K562 (cell line): ENCODE data around the gene CEP126. TPM values are rescaled to one million over a fixed set of nuclear protein-coding genes. Genes with fewer than 3 reads are reported as not detected.

Source experiments
- ATAC-seq: fragments of 200-7000 bp; cut with Tn5 transposase; 3 replicates; pipeline ENCODE4 v1.9.1; 2020; ENCODE audit warnings: moderate library complexity
- BruUV-seq: library from RNA; stranded (reverse); fragments of 400-500 nt; replicated peaks from 2 replicates; lab custom pipeline; 2021; lab: Mats Ljungman, UMichigan
- CTCF ChIA-PET: fragments of 300-600 bp; formaldehyde crosslinking; extraction: SDS; loops from one replicate; lab custom pipeline; 2021; ENCODE audit warnings: low intra/inter-chr PET ratio; lab: Yijun Ruan, JAX
- POLR2A ChIA-PET: fragments of 300-600, 350-650 bp; sonication (Branson Sonifier 250); formaldehyde crosslinking; extraction: SDS; loops from one replicate; lab custom pipeline; 2021; ENCODE audit warnings: antibody characterized with exemption, inconsistent platforms; lab: Yijun Ruan, JAX
- DNase-seq, 4 experiments: peaks; one replicate each; pipeline versions ENCODE4 v3.0.0 to v3.0.0-alpha.2; 2011 to 2018; ENCODE audit warnings: low spot score in 3 of 4, mixed read lengths in 3 of 4; ENCODE audit errors: extremely low read depth in 1 of 4
- FAIRE-seq: peaks from 2 replicates; lab custom pipeline; 2011; peaks lifted over from hg19 to GRCh38; lab: Jason Lieb, UNC
- H2AFZ ChIP-seq: 2 replicates; pipeline ENCODE4 v1.6.0; 2011; ENCODE audit warnings: low read depth, low read length, control low read depth, inconsistent platforms
- H3K27ac ChIP-seq: fragments of 200-600 bp; 3 replicates; pipeline ENCODE4 v1.8.0; 2011; ENCODE audit warnings: low read depth, mild to moderate bottlenecking, control low read depth, inconsistent platforms, low read length, moderate library complexity, mixed read lengths; ENCODE audit errors: extremely low read depth
- H3K27me3 ChIP-seq, 2 experiments: fragments of 300-600 bp in 1 of 2; 2 replicates in 1 of 2; 3 replicates in 1 of 2; pipeline versions ENCODE4 v1.6.0 to v1.8.0; 2011; ENCODE audit warnings: inconsistent platforms in 2 of 2, low read length in 2 of 2, mild to moderate bottlenecking in 1 of 2, mixed read lengths in 1 of 2, moderate library complexity in 1 of 2; ENCODE audit not compliant: control insufficient read depth in 2 of 2, insufficient read depth in 2 of 2
- H3K36me3 ChIP-seq: fragments of 300-600 bp; 3 replicates; pipeline ENCODE4 v1.8.0; 2011; ENCODE audit warnings: mild to moderate bottlenecking, low read length, inconsistent platforms; ENCODE audit not compliant: control insufficient read depth, insufficient read depth
- H3K4me1 ChIP-seq, 2 experiments: fragments of 200-600 bp in 1 of 2; replicated peaks in 1 of 2; 2 replicates in 1 of 2; 3 replicates in 1 of 2; pipeline versions ENCODE4 v1.5.1 to v1.8.0; 2011; ENCODE audit warnings: inconsistent platforms in 2 of 2, low read length in 2 of 2, mild to moderate bottlenecking in 1 of 2, mixed read lengths in 1 of 2, moderate library complexity in 1 of 2; ENCODE audit not compliant: control insufficient read depth in 2 of 2, insufficient read depth in 2 of 2
- H3K4me2 ChIP-seq: 2 replicates; pipeline ENCODE4 v1.6.1; 2011; ENCODE audit warnings: low read length, control low read depth, inconsistent platforms, mixed read lengths; ENCODE audit not compliant: insufficient read depth
- H3K4me3 ChIP-seq: fragments of 200-600 bp; sonication (generic), shearing (Covaris generic); 2 replicates; pipeline ENCODE4 v1.5.1; 2016; ENCODE audit warnings: control low read depth, inconsistent platforms
- H3K79me2 ChIP-seq: fragments of 200-600 bp; 3 replicates; pipeline ENCODE4 v1.8.0; 2011; ENCODE audit warnings: low read length, inconsistent platforms; ENCODE audit not compliant: control insufficient read depth, insufficient read depth
- H3K9ac ChIP-seq, 2 experiments: 2 replicates each; pipeline versions ENCODE4 v1.6.0 to v1.6.1; 2011; ENCODE audit warnings: low read depth in 2 of 2, low read length in 2 of 2, control low read depth in 1 of 2, inconsistent platforms in 1 of 2, mild to moderate bottlenecking in 1 of 2, mixed read lengths in 1 of 2; ENCODE audit not compliant: insufficient read depth in 1 of 2
- H3K9me1 ChIP-seq: one replicate; pipeline ENCODE4 v1.6.0; 2011; ENCODE audit warnings: inconsistent platforms, mild to moderate bottlenecking, low read length, moderate library complexity; ENCODE audit not compliant: control insufficient read depth, insufficient read depth
- H3K9me3 ChIP-seq: replicated peaks from 2 replicates; pipeline ENCODE4 v1.5.1; 2011; ENCODE audit warnings: low read depth, low read length, inconsistent platforms; ENCODE audit not compliant: control insufficient read depth, insufficient read depth
- H4K20me1 ChIP-seq: replicated peaks from 2 replicates; pipeline ENCODE4 v1.6.1; 2011; ENCODE audit warnings: low read length, inconsistent platforms, mixed read lengths; ENCODE audit not compliant: control insufficient read depth, insufficient read depth
- AFF1 ChIP-seq, 2 experiments: fragments of 450-650 bp; IDR thresholded peaks; 2 replicates each; pipeline ENCODE4 v1.6.1; 2018; ENCODE audit warnings: mild to moderate bottlenecking in 2 of 2, low read depth in 1 of 2; ENCODE audit not compliant: partially characterized antibody in 2 of 2
- ATF7 ChIP-seq: fragments of 450-650 bp; IDR thresholded peaks from 2 replicates; pipeline ENCODE4 v1.7.1; 2014; ENCODE audit warnings: mild to moderate bottlenecking, moderate library complexity
- E4F1 ChIP-seq: fragments of 250-450 bp; sonication (Bioruptor Pico); IDR thresholded peaks from 2 replicates; pipeline ENCODE4 v1.5.0; 2021; ENCODE audit warnings: mild to moderate bottlenecking, borderline replicate concordance
- GTF2F1 ChIP-seq: IDR thresholded peaks from 2 replicates; pipeline ENCODE4 v1.6.1; 2011; ENCODE audit warnings: low read depth, low read length, improper control_type of control experiment
- KDM5B ChIP-seq: fragments of 200-600 bp; sonication (generic); IDR thresholded peaks from 2 replicates; pipeline ENCODE4 v1.6.1; 2012; ENCODE audit warnings: low read depth, mild to moderate bottlenecking, moderate library complexity, low read length, control low read depth, inconsistent platforms; ENCODE audit not compliant: insufficient replicate concordance
- KHSRP ChIP-seq: fragments of 450-650 bp; IDR thresholded peaks from 2 replicates; pipeline ENCODE4 v1.6.1; 2017
- RBFOX2 ChIP-seq: fragments of 200-400 bp; formaldehyde crosslinking; IDR thresholded peaks from 2 replicates; pipeline ENCODE4 v1.6.1; 2017; ENCODE audit warnings: low read depth, mild to moderate bottlenecking, low read length, moderate library complexity
- RBM17 ChIP-seq: fragments of 200-400 bp; formaldehyde crosslinking; IDR thresholded peaks from 2 replicates; pipeline ENCODE4 v1.6.1; 2017; ENCODE audit warnings: low read depth, mild to moderate bottlenecking, low read length, borderline replicate concordance
- RFX5 ChIP-seq: IDR thresholded peaks from 2 replicates; pipeline ENCODE4 v1.6.1; 2011; ENCODE audit warnings: low read depth, mild to moderate bottlenecking, improper control_type of control experiment, low read length
- RNF2 ChIP-seq: sonication (generic); IDR thresholded peaks from 2 replicates; pipeline ENCODE4 v1.6.1; 2016
- TCF3 ChIP-seq: sonication (generic); formaldehyde crosslinking; IDR thresholded peaks from 2 replicates; pipeline ENCODE4 v1.4.0; 2020; ENCODE audit warnings: mild to moderate bottlenecking, missing genetic modification reagents
- ZFP30 ChIP-seq: fragments of 250-450 bp; sonication (Bioruptor Pico); IDR thresholded peaks from 2 replicates; pipeline ENCODE4 v1.8.0; 2022; ENCODE audit warnings: moderate library complexity, mild to moderate bottlenecking, inconsistent platforms, borderline replicate concordance
- ZNF197 ChIP-seq: fragments of 200-800 bp; sonication (Bioruptor generic); IDR thresholded peaks from 2 replicates; pipeline ENCODE4 v1.6.1; 2016; ENCODE audit warnings: low read depth, missing genetic modification characterization, missing compliant biosample characterization
- ZNF347 ChIP-seq: fragments of 450-650 bp; formaldehyde crosslinking; IDR thresholded peaks from 2 replicates; pipeline ENCODE4 v1.4.0; 2020; ENCODE audit warnings: low read depth, mild to moderate bottlenecking, moderate library complexity
- ZNF707 ChIP-seq: fragments of 250-450 bp; sonication (Bioruptor Pico); conservative IDR thresholded peaks from 2 replicates; pipeline ENCODE4 v1.8.0; 2022; ENCODE audit warnings: inconsistent platforms, mild to moderate bottlenecking, moderate library complexity
- WGBS: fragments of 100-300 bp; shearing (Covaris generic); methylation state at CpG from one replicate; pipeline ENCODE4 v1.1.6; 2016; ENCODE audit warnings: low coverage, mixed read lengths; ENCODE audit not compliant: insufficient coverage; ENCODE audit errors: missing lambda C conversion rate; 5-methylcytosine and 5-hydroxymethylcytosine counted together
- in situ Hi-C: fragments of 300-500 bp; cut with MboI; formaldehyde crosslinking; loops from 4 replicates; pipeline ENCODE4 v1.15.0; 2018; ENCODE audit warnings: inconsistent platforms, mixed read lengths
- intact Hi-C: fragments of 100-400 bp; cut with micrococcal nuclease; formaldehyde crosslinking; loops from 2 replicates; pipeline ENCODE4 v1.14.2; 2022
- polyA plus RNA-seq, 8 experiments: library from polyadenylated mRNA; depleted of rRNA in 4 of 8; stranded (reverse) in 5 of 8; unstranded in 3 of 8; fragments of >200 nt; fragmentation: Nextera tagmentation in 2 of 8; fragmentation: Illumina TruSeq in 1 of 8; extraction: Ambion mirVana in 2 of 8; extraction: Trizol in 1 of 8; gene quantifications; 2 replicates each; pipeline versions ENCODE4 v1.2.1 to v1.2.3, GENCODE V29; 2011 to 2014; ENCODE audit warnings: inconsistent platforms in 1 of 8, missing spikeins in 1 of 8
- total RNA-seq, 7 experiments: library from RNA; depleted of rRNA in 6 of 7; stranded (reverse); fragments of >200 nt in 6 of 7; fragmentation: Illumina TruSeq in 2 of 7; extraction: Trizol in 2 of 7; gene quantifications; 2 replicates each; pipeline versions ENCODE4 v1.2.1 to v1.2.3, GENCODE V29; 2011 to 2021; ENCODE audit warnings: low replicate concordance in 1 of 7
- TF ChIP-seq, protein P1 (sequence below): IDR thresholded peaks from 2 replicates; pipeline ENCODE4 v1.6.1; 2016; ENCODE audit warnings: missing genetic modification characterization, missing compliant biosample characterization

The CEP126 gene
- total and polyA plus RNA-seq, 9 of the 15 experiments (the other 6 are each of a cell fraction or from before 2014, with no cell fraction given), result 0.01 to 0.11 (median 0.07) TPM; not detected in 3

GRCh38 chr11:101881586-101881985 lies 33.2 kb upstream of the CEP126 start:
- CTCF ChIA-PET, result no interaction called here
- in situ Hi-C loops, result no loop called here
- 0% methylated on average over 2 of the region's 2 CpGs for WGBS
- H3K9me3 ChIP-seq, result no peaks in the 10 kb centered on the region
- no peak for FAIRE-seq
- no peaks in the 10 kb centered on the region for H3K79me2 ChIP-seq
- no peak overlapping the region for H3K27ac ChIP-seq
- H3K36me3 ChIP-seq, result no peaks in the 10 kb centered on the region
- H3K9ac ChIP-seq, result no peak overlapping the region
- no peaks in the 10 kb centered on the region for H3K9me1 ChIP-seq
- no peaks in the 10 kb centered on the region for H3K4me1 ChIP-seq
- H3K4me3 ChIP-seq, result no peak overlapping the region
- intact Hi-C loops, result no loop called here
- POLR2A ChIA-PET, result no interaction called here
- H2AFZ ChIP-seq, result no peak overlapping the region
- no peak overlapping the region for H3K4me2 ChIP-seq
- DNase-seq, result no peak
- H3K27me3 ChIP-seq, result no peaks in the 10 kb centered on the region
- ATAC-seq, result no peak
- no TSS peak for BruUV-seq
- no peaks in the 10 kb centered on the region for H4K20me1 ChIP-seq
- TF ChIP-seq ZNF197 (CRISPR knock-in tag) (no peak), GTF2F1 (no peak), KDM5B (no peak), TCF3 (CRISPR knock-in tag) (no peak), ZNF707 (CRISPR knock-in tag) (no peak), AFF1 (IDR thresholded peaks at IDR 0.05; ENCODE audit: low read depth in 1 of 2, partially characterized antibody in 2 of 2) (no peak), RBM17 (no peak), RBFOX2 (no peak), ZFP30 (CRISPR knock-in tag) (no peak), E4F1 (CRISPR knock-in tag) (no peak), RNF2 (no peak), ATF7 (no peak), ZNF347 (CRISPR knock-in tag) (no peak), KHSRP (no peak), RFX5 (no peak)
- TF ChIP-seq, protein P1, sequence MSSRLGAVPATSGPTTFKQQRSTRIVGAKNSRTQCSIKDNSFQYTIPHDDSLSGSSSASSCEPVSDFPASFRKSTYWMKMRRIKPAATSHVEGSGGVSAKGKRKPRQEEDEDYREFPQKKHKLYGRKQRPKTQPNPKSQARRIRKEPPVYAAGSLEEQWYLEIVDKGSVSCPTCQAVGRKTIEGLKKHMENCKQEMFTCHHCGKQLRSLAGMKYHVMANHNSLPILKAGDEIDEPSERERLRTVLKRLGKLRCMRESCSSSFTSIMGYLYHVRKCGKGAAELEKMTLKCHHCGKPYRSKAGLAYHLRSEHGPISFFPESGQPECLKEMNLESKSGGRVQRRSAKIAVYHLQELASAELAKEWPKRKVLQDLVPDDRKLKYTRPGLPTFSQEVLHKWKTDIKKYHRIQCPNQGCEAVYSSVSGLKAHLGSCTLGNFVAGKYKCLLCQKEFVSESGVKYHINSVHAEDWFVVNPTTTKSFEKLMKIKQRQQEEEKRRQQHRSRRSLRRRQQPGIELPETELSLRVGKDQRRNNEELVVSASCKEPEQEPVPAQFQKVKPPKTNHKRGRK (tag), result no peak
